ENCODE measurements around the gene PSMG2.

The PSMG2 gene

GRCh38 chr18:12702221-12703095, at the start of gene PSMG2, which contains the start of gene CEP76:
Gene PSMG2, plus strand, starts transcription at chr18:12703042. Its CDS starts 66 bp downstream, at chr18:12703108.
Gene CEP76, minus strand, starts transcription at chr18:12702723. Its CDS starts 175 bp downstream, at chr18:12702548.
- Histone ChIP-seq H3K4me3 (ENCODE audit: low read depth in 1 of 2, low read length in 1 of 2) (peak within 1 kb of the TSS; percentile 69 to 94), H3K27ac (peak within 1 kb of the TSS; percentile 92), H3K36me3 (peaks cover 13% of the 10 kb centered on the region), H3K9me3 (no peaks in the 10 kb centered on the region), H3K27me3 (no peaks in the 10 kb centered on the region), H3K4me1 (ENCODE audit: control insufficient read depth in 1 of 2, insufficient read depth in 1 of 2, low read depth in 1 of 2, low read length in 1 of 2) (peaks cover 22 to 25% of the 10 kb centered on the region in 2 experiments)
- no peak for TF ChIP-seq CTCF (IDR thresholded peaks at IDR 0.05)

- Histone ChIP-seq H3K27ac (no peak overlapping the region), H3K4me1 (ENCODE audit: control insufficient read depth in 1 of 2, insufficient read depth in 1 of 2, low read depth in 1 of 2, low read length in 1 of 2) (peaks cover 12 to 16% of the 10 kb centered on the region in 2 experiments)
- TF ChIP-seq CTCF (IDR thresholded peaks at IDR 0.05): no peak
These were observed 47.9 kb upstream of the PSMG2 start for GRCh38 chr18:12654971-12655370.

GRCh38 chr18:12656605-12656937, 46.3 kb upstream of the PSMG2 start:
- Histone ChIP-seq H3K4me1 (ENCODE audit: control insufficient read depth in 1 of 2, insufficient read depth in 1 of 2, low read depth in 1 of 2, low read length in 1 of 2) (peaks cover 12 to 16% of the 10 kb centered on the region in 2 experiments), H3K36me3 (no peaks in the 10 kb centered on the region), H3K27me3 (peaks cover 80% of the 10 kb centered on the region), H3K4me3 (ENCODE audit: low read depth in 1 of 2, low read length in 1 of 2) (peak overlapping the region in 1 of 2 experiments; percentile 69), H3K9me3 (no peaks in the 10 kb centered on the region), H3K27ac (no peak overlapping the region)
- TF ChIP-seq CTCF (IDR thresholded peaks at IDR 0.05): no peak

More at GRCh38 chr18:12654971-12655370, 47.9 kb upstream of the PSMG2 start:
- H3K27me3 ChIP-seq: peaks cover 84% of the 10 kb centered on the region
- H3K36me3 ChIP-seq: no peaks in the 10 kb centered on the region
- no peaks in the 10 kb centered on the region for H3K9me3 ChIP-seq
- H3K4me3 ChIP-seq (ENCODE audit: low read depth in 1 of 2, low read length in 1 of 2): no peak overlapping the region

GRCh38 chr18:12656938-12657683, 45.7 kb upstream of the PSMG2 start:
- Histone ChIP-seq H3K9me3 (no peaks in the 10 kb centered on the region), H3K4me3 (ENCODE audit: low read depth in 1 of 2, low read length in 1 of 2) (peak overlapping the region; percentile 53 to 69), H3K27me3 (peaks cover 74% of the 10 kb centered on the region), H3K27ac (no peak overlapping the region), H3K4me1 (ENCODE audit: control insufficient read depth in 1 of 2, insufficient read depth in 1 of 2, low read depth in 1 of 2, low read length in 1 of 2) (peaks cover 12 to 16% of the 10 kb centered on the region in 2 experiments), H3K36me3 (no peaks in the 10 kb centered on the region)
- TF ChIP-seq CTCF (IDR thresholded peaks at IDR 0.05): no peak

- H3K4me1 ChIP-seq (ENCODE audit: control insufficient read depth in 1 of 2, insufficient read depth in 1 of 2, low read depth in 1 of 2, low read length in 1 of 2): peaks cover 12 to 16% of the 10 kb centered on the region in 2 experiments
- H3K36me3 ChIP-seq: no peaks in the 10 kb centered on the region
- TF ChIP-seq CTCF (IDR thresholded peaks at IDR 0.05): no peak
- H3K27ac ChIP-seq: no peak within 1 kb of the TSS
- H3K27me3 ChIP-seq: peaks cover 67% of the 10 kb centered on the region
- H3K9me3 ChIP-seq: no peaks in the 10 kb centered on the region
- peak within 1 kb of the TSS; percentile 53 to 78 for H3K4me3 ChIP-seq (ENCODE audit: low read depth in 1 of 2, low read length in 1 of 2)
These were observed 45.0 kb upstream of the PSMG2 start, which contains the start of gene SPIRE1 for GRCh38 chr18:12657684-12658425. Gene SPIRE1, minus strand, starts transcription at chr18:12658107. Its CDS starts 241 bp downstream, at chr18:12657866.
